GM19239 (cell line): Measurements from ENCODE around the gene VEPH1.

Experiments used
- DNase-seq: peaks from one replicate; pipeline ENCODE4 v3.0.0; 2011; ENCODE audit warnings: low spot score; ENCODE audit not compliant: insufficient read length
- FAIRE-seq: peaks from 2 replicates; lab custom pipeline; 2011; peaks lifted over from hg19 to GRCh38; lab: Jason Lieb, UNC

Gene VEPH1

DNA sequence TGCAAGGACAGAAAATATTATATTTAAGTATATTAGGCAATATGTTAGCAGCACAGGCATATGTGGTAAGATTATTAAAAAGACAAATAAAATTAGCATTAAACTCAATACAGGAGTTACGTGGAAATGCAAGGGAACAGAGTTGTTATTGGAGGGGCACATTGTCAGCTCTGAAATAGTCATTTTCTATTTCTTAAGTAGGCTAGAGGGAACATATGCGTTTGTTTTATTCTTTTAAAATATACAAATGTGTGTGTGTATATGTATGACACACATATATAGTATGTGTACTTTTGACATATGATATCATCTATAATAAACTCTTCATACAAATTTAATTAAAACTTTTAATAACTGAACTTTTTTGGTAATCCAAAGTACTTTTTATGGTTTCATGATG is 22.8 kb upstream of the VEPH1 start:
- DNase-seq (no peak), FAIRE-seq (no peak)

GRCh38 chr3:157523814-157524213 is 20.6 kb upstream of the VEPH1 start:
- FAIRE-seq (no peak), DNase-seq (no peak)

DNA sequence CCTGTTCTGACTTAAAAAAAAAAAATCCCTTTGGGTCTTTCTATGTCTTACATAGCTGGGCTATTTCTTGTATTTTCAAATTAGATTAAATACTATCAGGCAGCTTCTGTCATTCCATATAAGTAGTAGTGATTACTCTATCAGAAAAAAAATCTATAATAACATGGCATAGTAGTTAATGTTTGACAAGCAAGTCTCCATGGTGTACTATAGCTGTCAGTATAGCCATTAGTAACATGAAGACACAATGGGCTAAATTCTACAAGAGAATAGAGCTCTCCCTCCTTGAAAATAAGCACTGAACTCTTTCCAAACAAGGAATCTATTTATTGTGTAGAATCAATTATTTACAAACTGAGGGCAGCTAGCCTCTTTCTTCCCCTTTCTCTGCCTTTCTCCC is 19.4 kb upstream of the VEPH1 start:
- FAIRE-seq (no peak), DNase-seq (no peak)

- no peak for DNase-seq
- no peak for FAIRE-seq
These were observed 17.4 kb upstream of the VEPH1 start for GRCh38 chr3:157520485-157521150.

GRCh38 chr3:157518881-157519280 is 15.7 kb upstream of the VEPH1 start:
- DNase-seq (no peak), FAIRE-seq (no peak)

GRCh38 chr3:157516928-157517327 is 13.7 kb upstream of the VEPH1 start:
- FAIRE-seq = no peak
- DNase-seq = no peak

DNA sequence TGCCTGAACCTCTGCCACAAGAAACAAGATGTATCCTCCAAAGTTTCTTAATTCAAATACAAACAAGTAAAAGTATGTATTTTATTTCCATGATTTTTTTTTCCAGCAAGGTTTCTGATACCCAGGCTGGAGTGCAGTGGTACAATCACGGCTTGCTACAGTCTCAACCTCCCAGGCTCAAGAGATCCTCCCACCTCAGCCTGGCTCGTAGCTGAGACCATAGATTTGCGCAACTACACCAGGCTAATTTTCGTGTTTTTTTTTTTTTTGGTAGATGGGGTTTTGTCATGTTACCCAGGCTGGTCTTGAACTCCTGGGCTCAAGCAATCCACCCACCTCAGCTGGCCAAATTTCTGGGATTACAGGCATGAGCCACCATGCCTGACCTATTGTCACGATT is 12.2 kb upstream of the VEPH1 start:
- DNase-seq (no peak), FAIRE-seq (no peak)

- FAIRE-seq = no peak
- no peak for DNase-seq
These were observed 11.2 kb upstream of the VEPH1 start for GRCh38 chr3:157514371-157514895.

DNA sequence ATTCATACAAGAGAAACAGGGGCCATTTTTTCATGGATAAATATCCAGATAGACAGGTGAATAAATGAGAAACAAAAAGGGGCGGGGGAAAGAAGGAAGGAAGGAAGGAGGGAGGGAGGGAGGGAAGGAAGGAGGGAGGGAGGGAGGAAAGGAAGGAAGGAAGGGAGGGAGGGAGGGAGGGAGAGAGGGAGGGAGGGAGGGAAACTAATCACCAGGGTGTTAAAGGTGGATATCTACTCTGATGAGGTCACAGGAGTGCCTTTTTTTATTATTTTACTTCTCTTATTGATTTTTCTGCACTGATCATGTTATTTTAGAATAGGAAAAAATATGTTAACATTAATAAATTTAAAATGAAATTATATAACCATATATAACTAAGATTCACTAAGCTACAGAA is 10.4 kb upstream of the VEPH1 start:
- no peak for DNase-seq
- no peak for FAIRE-seq

- DNase-seq (no peak), FAIRE-seq (no peak)
These were observed 9.3 kb upstream of the VEPH1 start for GRCh38 chr3:157512534-157512933.

GRCh38 chr3:157508461-157508860 is 5.2 kb upstream of the VEPH1 start:
- FAIRE-seq (no peak), DNase-seq (no peak)

GRCh38 chr3:157501863-157502262 is 1.4 kb downstream of the VEPH1 start:
- FAIRE-seq (no peak), DNase-seq (no peak)

DNA sequence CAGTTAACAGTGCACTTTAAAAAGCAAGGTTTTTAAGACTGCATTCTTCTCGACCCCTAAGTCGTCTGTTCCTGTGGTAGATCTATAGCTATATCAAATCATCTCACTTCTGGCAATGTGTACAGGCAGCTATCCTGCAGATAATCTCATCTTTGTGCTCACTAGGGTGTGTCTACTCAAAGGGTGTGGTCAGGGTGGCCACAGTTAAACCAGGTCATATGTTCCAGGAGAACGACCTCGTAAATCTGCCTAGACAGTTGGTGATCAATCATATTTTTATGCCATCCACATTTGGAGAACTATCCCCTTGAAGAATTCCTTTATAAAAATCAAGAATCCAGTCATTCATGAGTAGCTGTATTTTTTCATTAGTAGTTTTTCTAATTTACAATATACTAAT is 3.0 kb downstream of the VEPH1 start:
- FAIRE-seq = no peak

GRCh38 chr3:157499342-157499963 is 3.8 kb downstream of the VEPH1 start:
- DNase-seq = no peak
- no peak for FAIRE-seq

More for the DNA sequence above, 3.0 kb downstream of the VEPH1 start:
- no peak for DNase-seq

DNA sequence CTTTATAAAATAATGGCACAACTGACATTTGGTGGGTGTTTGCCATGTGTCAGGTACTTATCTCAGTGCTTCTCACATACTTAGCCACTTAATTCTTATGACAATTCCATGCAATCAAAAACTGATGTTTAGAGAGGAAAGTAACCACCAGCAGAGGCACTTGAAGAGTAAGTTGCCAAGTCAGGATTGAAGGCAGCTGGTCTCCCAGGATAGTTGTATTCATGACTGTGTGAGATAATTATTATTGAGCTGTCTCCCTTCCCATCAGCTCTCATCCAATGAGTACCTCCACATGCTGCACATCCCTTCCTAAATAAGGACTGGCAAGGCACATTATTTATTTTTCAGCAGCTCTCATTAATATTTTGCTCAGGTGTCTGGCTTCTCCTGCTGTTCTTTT is 4.8 kb downstream of the VEPH1 start:
- DNase-seq (no peak), FAIRE-seq (no peak)

- no peak for DNase-seq
- no peak for FAIRE-seq
These were observed 7.4 kb downstream of the VEPH1 start for GRCh38 chr3:157495846-157496245.

GRCh38 chr3:157494581-157495281 is 8.5 kb downstream of the VEPH1 start:
- no peak for FAIRE-seq
- no peak for DNase-seq

DNA sequence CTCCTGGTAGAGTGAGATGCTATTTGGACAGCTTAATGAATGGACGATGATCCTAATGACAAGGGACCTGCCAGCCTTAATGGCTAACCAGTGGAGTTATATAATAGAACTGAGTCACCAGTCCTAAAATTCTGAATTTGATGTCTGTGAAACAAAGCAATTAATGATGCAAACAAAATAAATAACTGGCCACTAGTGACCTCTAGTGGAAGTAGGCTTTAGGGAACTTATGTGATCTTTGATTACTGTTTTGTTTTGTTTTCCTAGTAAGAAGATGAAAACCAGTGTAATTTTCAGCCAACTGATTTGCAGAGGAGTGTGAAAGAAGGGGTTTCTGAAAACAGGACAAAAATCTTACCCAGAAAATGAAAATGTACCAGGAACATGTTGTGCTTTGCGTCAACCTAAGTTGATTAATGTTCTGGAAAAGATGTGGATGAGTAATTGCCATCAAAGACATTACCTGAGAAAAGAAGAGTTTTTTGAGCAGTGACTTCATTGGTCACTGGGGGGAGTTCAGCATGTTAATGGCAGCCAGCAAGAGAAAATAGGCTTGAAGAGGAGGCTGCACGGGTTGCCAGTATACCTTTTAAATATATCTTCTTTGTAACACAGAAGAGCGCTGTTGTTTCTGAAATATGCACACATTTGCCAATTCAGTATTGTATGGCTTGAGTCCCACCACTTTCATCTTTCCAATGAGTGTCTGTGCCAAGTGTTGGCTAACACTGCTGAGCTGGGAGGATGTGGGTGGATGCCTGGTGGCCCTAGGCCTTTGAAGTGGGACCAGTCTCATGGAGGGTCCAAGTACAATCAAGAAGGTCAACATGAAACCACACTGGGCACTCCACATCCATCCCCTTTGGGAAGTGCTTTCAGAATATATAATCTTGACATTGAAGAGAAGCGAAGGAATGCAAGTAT is 9.3 kb downstream of the VEPH1 start:
- DNase-seq = no peak
- peak; percentile 64 for FAIRE-seq

DNA sequence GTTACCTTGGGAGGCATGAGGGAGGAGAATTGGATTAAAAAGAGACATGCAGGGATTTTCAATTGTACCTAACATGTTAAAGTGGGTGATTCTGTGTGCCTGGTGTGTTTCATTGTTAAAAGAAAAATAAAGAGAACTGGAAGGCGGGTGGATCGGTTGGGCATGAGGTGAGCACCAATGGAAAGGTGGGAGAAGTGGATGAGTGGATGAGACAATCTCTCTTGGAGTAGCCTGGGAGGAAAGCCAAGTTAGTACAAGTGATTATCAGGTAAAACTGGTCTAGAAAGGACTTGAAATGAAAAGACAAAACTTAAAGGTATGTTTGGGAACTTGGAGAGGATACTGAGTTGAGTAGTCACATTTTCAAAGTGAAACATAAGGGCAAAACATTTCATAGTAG is 12.1 kb downstream of the VEPH1 start:
- DNase-seq (no peak), FAIRE-seq (no peak)

DNA sequence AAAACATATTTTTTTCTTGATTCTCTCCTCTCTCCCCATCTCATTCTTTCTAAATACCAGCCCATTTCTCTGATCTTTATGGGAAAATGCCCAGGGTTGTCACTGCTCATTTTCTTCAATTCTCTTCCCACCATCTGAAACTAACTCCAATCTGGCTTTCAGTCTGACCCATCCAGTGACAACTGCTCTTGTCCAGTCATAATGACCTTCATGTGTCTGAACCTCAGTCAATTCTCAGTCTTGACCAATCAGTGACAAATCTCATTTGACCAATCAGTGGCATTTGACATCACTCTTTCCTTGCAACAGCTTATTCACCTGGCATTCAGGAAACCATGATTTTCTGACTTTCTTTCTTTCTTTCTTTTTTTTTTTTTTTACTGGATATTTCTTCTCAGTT is 15.1 kb downstream of the VEPH1 start:
- FAIRE-seq = no peak
- no peak for DNase-seq
